SK-N-SH (cell line): ENCODE measurements around the gene KLF7. TPM values are rescaled to one million over a fixed set of nuclear protein-coding genes. Genes with fewer than 3 reads are reported as not detected.
"Not testable (repeated sequence)": the region's sequence is repeated elsewhere in the genome, so short reads cannot be mapped to it uniquely, and the experiment has no call there.

Source experiments
- CTCF ChIA-PET: fragments of 300-600, 350-600 bp; formaldehyde crosslinking; extraction: SDS; loops from one replicate; lab custom pipeline; 2021; lab: Yijun Ruan, JAX
- POLR2A ChIA-PET: fragments of 350-600 bp; sonication (Branson Sonifier 250); formaldehyde crosslinking; extraction: SDS; loops from one replicate; lab custom pipeline; 2020; ENCODE audit warnings: antibody characterized with exemption, inconsistent platforms; lab: Yijun Ruan, JAX
- DNase-seq: peaks from one replicate; pipeline ENCODE4 v3.0.0; 2012
- H2AFZ ChIP-seq: fragments of 200-600 bp; sonication (generic); 2 replicates; pipeline ENCODE4 v1.8.1; 2016; ENCODE audit warnings: antibody characterized with exemption, mild to moderate bottlenecking, low read depth
- H3F3A ChIP-seq: fragments of 200-600 bp; sonication (generic); replicated peaks from 2 replicates; pipeline ENCODE3; 2016; ENCODE audit warnings: antibody characterized with exemption, mild to moderate bottlenecking; ENCODE audit not compliant: insufficient read depth
- H3K27ac ChIP-seq, 2 experiments: fragments of 200-500 bp in 1 of 2; fragments of 200-600 bp in 1 of 2; sonication (Bioruptor generic) in 1 of 2; sonication (generic), shearing (Covaris generic) in 1 of 2; 2 replicates each; pipeline versions ENCODE4 v1.5.1 to v1.6.1; 2014 to 2016; ENCODE audit warnings: low read depth in 2 of 2, inconsistent platforms in 1 of 2, low read length in 1 of 2, mild to moderate bottlenecking in 1 of 2, mixed read lengths in 1 of 2
- H3K27me3 ChIP-seq: fragments of 200-600 bp; sonication (generic), shearing (Covaris generic); 2 replicates; pipeline ENCODE4 v1.6.1; 2016; ENCODE audit warnings: mixed run types; ENCODE audit not compliant: insufficient read depth
- H3K36me3 ChIP-seq, 2 experiments: fragments of 200-500 bp in 1 of 2; fragments of 200-600 bp in 1 of 2; sonication (Bioruptor generic) in 1 of 2; sonication (generic) in 1 of 2; replicated peaks in 1 of 2; 2 replicates each; pipeline versions ENCODE3 to v1.5.1; 2014 to 2016; ENCODE audit warnings: low read length in 1 of 2, mild to moderate bottlenecking in 1 of 2; ENCODE audit not compliant: insufficient read depth in 2 of 2, control insufficient read depth in 1 of 2
- H3K4me1 ChIP-seq, 2 experiments: fragments of 200-500 bp in 1 of 2; fragments of 200-600 bp in 1 of 2; sonication (Bioruptor generic) in 1 of 2; sonication (generic), shearing (Covaris generic) in 1 of 2; 2 replicates each; pipeline versions ENCODE4 v1.5.1 to v1.6.1; 2014 to 2016; ENCODE audit warnings: low read depth in 1 of 2, low read length in 1 of 2, mixed run types in 1 of 2; ENCODE audit not compliant: insufficient read depth in 2 of 2, control insufficient read depth in 1 of 2
- H3K4me2 ChIP-seq: fragments of 200-600 bp; sonication (generic), shearing (Covaris generic); 2 replicates; pipeline ENCODE4 v1.6.1; 2017; ENCODE audit warnings: mixed run types
- H3K4me3 ChIP-seq, 2 experiments: fragments of 200-500 bp in 1 of 2; fragments of 200-600 bp in 1 of 2; sonication (Bioruptor generic) in 1 of 2; sonication (generic), shearing (Covaris generic) in 1 of 2; 2 replicates each; pipeline versions ENCODE4 v1.5.1 to v1.8.1; 2014 to 2016; ENCODE audit warnings: low read depth in 2 of 2, inconsistent platforms in 1 of 2, low read length in 1 of 2, mild to moderate bottlenecking in 1 of 2, mixed read lengths in 1 of 2, moderate library complexity in 1 of 2
- H3K79me2 ChIP-seq: fragments of 200-600 bp; sonication (generic); 2 replicates; pipeline ENCODE4 v1.8.1; 2017; ENCODE audit warnings: mild to moderate bottlenecking; ENCODE audit not compliant: insufficient read depth
- H3K9ac ChIP-seq: fragments of 200-600 bp; sonication (generic); 2 replicates; pipeline ENCODE4 v1.6.1; 2017; ENCODE audit warnings: mixed run types
- H3K9me2 ChIP-seq: fragments of 200-600 bp; sonication (generic); 2 replicates; pipeline ENCODE4 v1.6.1; 2017; ENCODE audit warnings: mixed run types
- H3K9me3 ChIP-seq: fragments of 200-600 bp; sonication (generic); 2 replicates; pipeline ENCODE4 v1.6.1; 2017; ENCODE audit warnings: mixed run types, mild to moderate bottlenecking, moderate library complexity
- H4K20me1 ChIP-seq: fragments of 200-600 bp; sonication (generic); 2 replicates; pipeline ENCODE4 v1.6.1; 2017; ENCODE audit warnings: mild to moderate bottlenecking, mixed run types; ENCODE audit not compliant: insufficient read depth
- FOSL2 ChIP-seq: IDR thresholded peaks from 2 replicates; pipeline ENCODE4 v1.4.0; 2012; ENCODE audit warnings: low read depth, mild to moderate bottlenecking, moderate library complexity, borderline replicate concordance
- FOXJ3 ChIP-seq: sonication (generic); formaldehyde crosslinking; IDR thresholded peaks from 2 replicates; pipeline ENCODE4 v1.5.1; 2020; ENCODE audit warnings: mild to moderate bottlenecking, missing genetic modification reagents
- GABPA ChIP-seq: IDR thresholded peaks from 2 replicates; pipeline ENCODE4 v1.4.0; 2012; ENCODE audit warnings: low read depth, mild to moderate bottlenecking
- IRF3 ChIP-seq: fragments of 150-350 bp; IDR thresholded peaks from 2 replicates; pipeline ENCODE4 v1.6.1; 2016; ENCODE audit warnings: mild to moderate bottlenecking, low read depth, low read length
- MEF2A ChIP-seq: IDR thresholded peaks from 2 replicates; pipeline ENCODE4 v1.4.0; 2012; ENCODE audit warnings: low read depth, borderline replicate concordance
- MXI1 ChIP-seq: IDR thresholded peaks from 2 replicates; pipeline ENCODE4 v1.6.1; 2012; ENCODE audit warnings: mild to moderate bottlenecking, low read depth, low read length, improper control_type of control experiment
- NFIC ChIP-seq: IDR thresholded peaks from 2 replicates; pipeline ENCODE4 v1.4.0; 2012; ENCODE audit warnings: borderline replicate concordance
- POLR2AphosphoS5 ChIP-seq: IDR thresholded peaks from 2 replicates; pipeline ENCODE4 v1.6.1; 2012; ENCODE audit warnings: low read depth, low read length
- RCOR1 ChIP-seq: fragments of 150-350 bp; IDR thresholded peaks from 2 replicates; pipeline ENCODE4 v1.6.1; 2017; ENCODE audit warnings: antibody characterized with exemption, low read length
- RXRA ChIP-seq: IDR thresholded peaks from 2 replicates; pipeline ENCODE4 v1.4.0; 2012; ENCODE audit warnings: low read depth, mild to moderate bottlenecking, borderline replicate concordance
- TAF1 ChIP-seq: IDR thresholded peaks from 2 replicates; pipeline ENCODE4 v1.6.1; 2012; ENCODE audit warnings: low read depth, mild to moderate bottlenecking, low read length, moderate library complexity, borderline replicate concordance
- WGBS: methylation state at CpG from one replicate; pipeline ENCODE4 v1.1.6; 2017; ENCODE audit warnings: low lambda C conversion rate; 5-methylcytosine and 5-hydroxymethylcytosine counted together
- polyA plus RNA-seq, 3 experiments: library from polyadenylated mRNA; depleted of rRNA; stranded (reverse); fragments of >200 nt; gene quantifications; 2 replicates each; pipeline ENCODE4 v1.2.3, GENCODE V29; 2012
- TF ChIP-seq, protein P1 (sequence below): IDR thresholded peaks from 2 replicates; pipeline ENCODE4; 2012
- TF ChIP-seq, protein P2 (sequence below): fragments of 200-600 bp; sonication (generic); IDR thresholded peaks from 2 replicates; pipeline ENCODE4 v1.6.1; 2017; ENCODE audit warnings: antibody characterized with exemption, mild to moderate bottlenecking, moderate library complexity

The KLF7 gene
- polyA plus RNA-seq, 1 of the 3 experiments (the other 2 are of a cell fraction): 7.5 TPM

- no peak for TF ChIP-seq MEF2A
- no peak for TF ChIP-seq MXI1
These were observed 127.9 kb downstream of the KLF7 start (continued) for GRCh38 chr2:207037896-207038295.

DNA sequence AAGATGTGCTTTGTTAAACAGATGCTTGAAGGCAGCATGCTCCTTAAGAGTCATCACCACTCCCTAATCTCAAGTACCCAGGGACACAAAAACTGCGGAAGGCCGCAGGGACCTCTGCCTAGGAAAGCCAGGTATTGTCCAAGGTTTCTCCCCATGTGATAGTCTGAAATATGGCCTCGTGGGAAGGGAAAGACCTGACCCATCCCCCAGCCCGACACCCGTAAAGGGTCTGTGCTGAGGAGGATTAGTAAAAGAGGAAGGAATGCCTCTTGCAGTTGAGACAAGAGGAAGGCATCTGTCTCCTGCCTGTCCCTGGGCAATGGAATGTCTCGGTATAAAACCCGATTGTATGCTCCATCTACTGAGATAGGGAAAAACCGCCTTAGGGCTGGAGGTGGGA, 128.7 kb downstream of the KLF7 start:
- H3K4me1 ChIP-seq, H4K20me1 ChIP-seq, H3K27ac ChIP-seq, H3K4me3 ChIP-seq, H3K27me3 ChIP-seq, H3K9ac ChIP-seq, CTCF ChIA-PET, H3F3A ChIP-seq, H3K79me2 ChIP-seq, H3K9me3 ChIP-seq, DNase-seq, H3K9me2 ChIP-seq, H3K36me3 ChIP-seq, H3K4me2 ChIP-seq, POLR2A ChIA-PET, H2AFZ ChIP-seq: not testable (repeated sequence)
- WGBS: 81% methylated on average over 3 of the region's 8 CpGs

GRCh38 chr2:207035875-207036274, 129.9 kb downstream of the KLF7 start:
- Histone ChIP-seq H3K27ac (no peak overlapping the region), H3K9ac (no peak overlapping the region), H3K27me3 (no peaks in the 10 kb centered on the region), H2AFZ (no peak overlapping the region), H3K9me3 (no peaks in the 10 kb centered on the region), H3K4me3 (no peak overlapping the region), H4K20me1 (no peaks in the 10 kb centered on the region), H3K4me2 (no peak overlapping the region), H3F3A (no peaks in the 10 kb centered on the region), H3K9me2 (no peaks in the 10 kb centered on the region), H3K4me1 (no peaks in the 10 kb centered on the region; a peak in 1 of 4 replicates), H3K36me3 (no peaks in the 10 kb centered on the region), H3K79me2 (no peaks in the 10 kb centered on the region)
- DNase-seq: no peak
- TF ChIP-seq POLR2AphosphoS5 (no peak), IRF3 (no peak), TAF1 (no peak), RCOR1 (no peak), FOSL2 (no peak), RXRA (no peak), NFIC (no peak), MEF2A (no peak), FOXJ3 (no peak), MXI1 (no peak), GABPA (no peak)
- TF ChIP-seq, protein P1, sequence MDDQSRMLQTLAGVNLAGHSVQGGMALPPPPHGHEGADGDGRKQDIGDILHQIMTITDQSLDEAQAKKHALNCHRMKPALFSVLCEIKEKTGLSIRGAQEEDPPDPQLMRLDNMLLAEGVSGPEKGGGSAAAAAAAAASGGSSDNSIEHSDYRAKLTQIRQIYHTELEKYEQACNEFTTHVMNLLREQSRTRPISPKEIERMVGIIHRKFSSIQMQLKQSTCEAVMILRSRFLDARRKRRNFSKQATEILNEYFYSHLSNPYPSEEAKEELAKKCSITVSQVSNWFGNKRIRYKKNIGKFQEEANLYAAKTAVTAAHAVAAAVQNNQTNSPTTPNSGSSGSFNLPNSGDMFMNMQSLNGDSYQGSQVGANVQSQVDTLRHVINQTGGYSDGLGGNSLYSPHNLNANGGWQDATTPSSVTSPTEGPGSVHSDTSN: no peak
- TF ChIP-seq, protein P2, sequence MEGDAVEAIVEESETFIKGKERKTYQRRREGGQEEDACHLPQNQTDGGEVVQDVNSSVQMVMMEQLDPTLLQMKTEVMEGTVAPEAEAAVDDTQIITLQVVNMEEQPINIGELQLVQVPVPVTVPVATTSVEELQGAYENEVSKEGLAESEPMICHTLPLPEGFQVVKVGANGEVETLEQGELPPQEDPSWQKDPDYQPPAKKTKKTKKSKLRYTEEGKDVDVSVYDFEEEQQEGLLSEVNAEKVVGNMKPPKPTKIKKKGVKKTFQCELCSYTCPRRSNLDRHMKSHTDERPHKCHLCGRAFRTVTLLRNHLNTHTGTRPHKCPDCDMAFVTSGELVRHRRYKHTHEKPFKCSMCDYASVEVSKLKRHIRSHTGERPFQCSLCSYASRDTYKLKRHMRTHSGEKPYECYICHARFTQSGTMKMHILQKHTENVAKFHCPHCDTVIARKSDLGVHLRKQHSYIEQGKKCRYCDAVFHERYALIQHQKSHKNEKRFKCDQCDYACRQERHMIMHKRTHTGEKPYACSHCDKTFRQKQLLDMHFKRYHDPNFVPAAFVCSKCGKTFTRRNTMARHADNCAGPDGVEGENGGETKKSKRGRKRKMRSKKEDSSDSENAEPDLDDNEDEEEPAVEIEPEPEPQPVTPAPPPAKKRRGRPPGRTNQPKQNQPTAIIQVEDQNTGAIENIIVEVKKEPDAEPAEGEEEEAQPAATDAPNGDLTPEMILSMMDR: no peak
- 57% methylated on average over 2 of the region's 2 CpGs for WGBS
- ChIA-PET CTCF (no interaction called here), POLR2A (no interaction called here)
